Measurements from ENCODE around the gene A4GNT.
"Not testable (repeated sequence)": the region's sequence is repeated elsewhere in the genome, so short reads cannot be mapped to it uniquely, and the experiment has no call there.

DNA sequence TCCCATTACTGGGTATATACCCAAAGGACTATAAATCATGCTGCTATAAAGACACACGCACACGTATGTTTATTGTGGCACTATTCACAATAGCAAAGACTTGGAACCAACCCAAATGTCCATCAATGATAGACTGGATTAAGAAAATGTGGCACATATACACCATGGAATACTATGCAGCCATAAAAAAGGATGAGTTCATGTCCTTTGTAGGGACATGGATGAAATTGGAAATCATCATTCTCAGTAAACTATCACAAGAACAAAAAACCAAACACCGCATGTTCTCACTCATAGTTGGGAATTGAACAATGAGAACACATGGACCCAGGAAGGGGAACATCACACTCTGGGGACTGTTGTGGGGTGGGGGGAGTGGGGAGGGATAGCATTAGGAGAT lies 46.4 kb downstream of the A4GNT start:
- not testable (repeated sequence) for TF ChIP-seq POLR2A (IDR thresholded peaks at IDR 0.05; ENCODE audit: extremely low read depth, insufficient read length)
- TF ChIP-seq, protein P1, sequence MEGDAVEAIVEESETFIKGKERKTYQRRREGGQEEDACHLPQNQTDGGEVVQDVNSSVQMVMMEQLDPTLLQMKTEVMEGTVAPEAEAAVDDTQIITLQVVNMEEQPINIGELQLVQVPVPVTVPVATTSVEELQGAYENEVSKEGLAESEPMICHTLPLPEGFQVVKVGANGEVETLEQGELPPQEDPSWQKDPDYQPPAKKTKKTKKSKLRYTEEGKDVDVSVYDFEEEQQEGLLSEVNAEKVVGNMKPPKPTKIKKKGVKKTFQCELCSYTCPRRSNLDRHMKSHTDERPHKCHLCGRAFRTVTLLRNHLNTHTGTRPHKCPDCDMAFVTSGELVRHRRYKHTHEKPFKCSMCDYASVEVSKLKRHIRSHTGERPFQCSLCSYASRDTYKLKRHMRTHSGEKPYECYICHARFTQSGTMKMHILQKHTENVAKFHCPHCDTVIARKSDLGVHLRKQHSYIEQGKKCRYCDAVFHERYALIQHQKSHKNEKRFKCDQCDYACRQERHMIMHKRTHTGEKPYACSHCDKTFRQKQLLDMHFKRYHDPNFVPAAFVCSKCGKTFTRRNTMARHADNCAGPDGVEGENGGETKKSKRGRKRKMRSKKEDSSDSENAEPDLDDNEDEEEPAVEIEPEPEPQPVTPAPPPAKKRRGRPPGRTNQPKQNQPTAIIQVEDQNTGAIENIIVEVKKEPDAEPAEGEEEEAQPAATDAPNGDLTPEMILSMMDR (IDR thresholded peaks at IDR 0.05; ENCODE audit: low read depth, low read length), result not testable (repeated sequence)
